HG02981 (cell line): ENCODE measurements around the gene SPAG5.
"Not testable (repeated sequence)": the region's sequence is repeated elsewhere in the genome, so short reads cannot be mapped to it uniquely, and the experiment has no call there.

ENCODE experiments used
- ATAC-seq: cut with Tn5 transposase; IDR thresholded peaks from one replicate; pipeline ENCODE4 v1.9.1; 2021; ENCODE audit warnings: mild to moderate bottlenecking, moderate library complexity; ENCODE audit not compliant: unreplicated experiment

SPAG5 gene

GRCh38 chr17:28612936-28613872 lies 14.4 kb upstream of the SPAG5 start:
- ATAC-seq: no peak

GRCh38 chr17:28612531-28612930 lies 13.7 kb upstream of the SPAG5 start:
- no peak for ATAC-seq

GRCh38 chr17:28610376-28610775 lies 11.6 kb upstream of the SPAG5 start:
- ATAC-seq: no peak

GRCh38 chr17:28604031-28604430 lies 5.2 kb upstream of the SPAG5 start:
- not testable (repeated sequence) for ATAC-seq

GRCh38 chr17:28599311-28600184 lies 723 bp upstream of the SPAG5 start:
- peak; percentile 43 for ATAC-seq

GRCh38 chr17:28598389-28598788 lies 436 bp downstream of the SPAG5 start:
- ATAC-seq: no peak

- no peak for ATAC-seq
These were observed 1.0 kb downstream of the SPAG5 start for GRCh38 chr17:28597606-28598383.

GRCh38 chr17:28592260-28592659 lies 6.6 kb downstream of the SPAG5 start:
- ATAC-seq: no peak

GRCh38 chr17:28585851-28586250 lies 13.0 kb downstream of the SPAG5 start:
- no peak for ATAC-seq

GRCh38 chr17:28584434-28584833 lies 14.4 kb downstream of the SPAG5 start:
- no peak for ATAC-seq

- ATAC-seq: no peak
These were observed 16.3 kb downstream of the SPAG5 start for GRCh38 chr17:28582513-28582912.

- ATAC-seq: no peak
These were observed 17.9 kb downstream of the SPAG5 start for GRCh38 chr17:28580959-28581358.

GRCh38 chr17:28579526-28579925 lies 19.3 kb downstream of the SPAG5 start:
- no peak for ATAC-seq

- ATAC-seq: no peak
These were observed 20.3 kb downstream of the SPAG5 start for GRCh38 chr17:28578246-28579195.

GRCh38 chr17:28577466-28577824 lies 21.4 kb downstream of the SPAG5 start:
- no peak for ATAC-seq

- peak; percentile 84 for ATAC-seq
These were observed 21.9 kb downstream of the SPAG5 start, which contains the start of gene ALDOC for GRCh38 chr17:28576758-28577465. TSS of gene ALDOC (minus strand) at chr17:28576895. CDS start at chr17:28575532, 1,363 bp downstream.

- ATAC-seq: not testable (repeated sequence)
These were observed 22.8 kb downstream of the SPAG5 start for GRCh38 chr17:28576016-28576415.

GRCh38 chr17:28575126-28575795 lies 23.6 kb downstream of the SPAG5 start:
- no peak for ATAC-seq

GRCh38 chr17:28574526-28574925 lies 24.3 kb downstream of the SPAG5 start:
- ATAC-seq: no peak
